NOMO-1 (cell line): ENCODE results near the gene KCNE4.

Experiments
- DNase-seq, 2 experiments: peaks; one replicate each; lab custom pipeline; 2025; ENCODE audit not compliant: unreplicated experiment in 2 of 2; lab: John Stamatoyannopoulos, UW

The KCNE4 gene

DNA sequence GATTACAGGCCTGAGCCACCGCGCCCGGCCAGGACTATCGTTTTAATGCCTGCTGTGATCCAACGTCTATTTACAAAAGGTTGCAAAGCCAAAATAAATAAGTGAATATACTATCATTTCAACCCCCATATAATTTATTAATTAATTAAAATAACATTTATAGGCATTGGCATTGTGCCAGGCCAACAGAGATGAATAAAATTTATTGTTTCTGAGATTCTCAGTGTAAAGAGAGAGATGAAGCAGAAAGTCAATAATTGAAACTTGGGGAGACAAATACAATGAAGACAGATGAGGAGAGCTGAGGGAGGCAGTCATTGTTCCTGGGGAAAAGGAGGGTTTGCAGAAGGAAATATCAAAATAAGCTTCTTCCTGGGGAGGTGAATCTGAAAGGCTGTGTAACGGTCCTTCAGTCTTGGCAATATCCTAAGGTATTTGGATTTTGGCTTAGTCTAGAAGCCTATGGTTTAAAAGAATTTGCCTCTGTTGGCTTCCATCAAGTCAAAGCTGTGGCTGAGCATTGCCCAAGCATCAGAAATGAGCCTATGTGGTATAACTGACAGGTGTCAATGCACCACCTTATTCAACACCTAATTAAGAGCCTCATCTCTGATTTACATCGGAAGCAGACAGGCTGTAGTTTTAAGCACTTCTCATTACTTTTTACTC lies 31.5 kb downstream of the KCNE4 start:
- DNase-seq: no peak

DNA sequence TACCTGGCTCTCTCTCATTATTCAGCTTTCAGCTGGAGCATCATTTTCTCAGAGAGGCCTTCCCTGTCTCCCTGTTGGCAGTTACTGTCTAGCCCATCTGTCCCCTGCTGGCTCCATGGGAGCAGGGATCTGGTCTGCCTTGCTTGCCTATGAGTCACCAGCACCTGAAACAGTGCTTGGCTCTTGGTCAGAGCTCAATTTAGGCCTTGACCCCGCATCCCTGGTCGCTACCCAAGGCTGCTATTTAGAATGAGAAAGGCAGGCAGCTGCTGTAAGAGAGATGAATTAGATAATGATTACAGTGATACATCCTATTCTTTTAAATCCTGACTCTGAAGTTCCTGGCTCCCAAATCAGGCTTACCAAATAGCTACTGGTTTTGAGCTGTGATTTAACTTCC lies 32.9 kb downstream of the KCNE4 start:
- DNase-seq: no peak

DNA sequence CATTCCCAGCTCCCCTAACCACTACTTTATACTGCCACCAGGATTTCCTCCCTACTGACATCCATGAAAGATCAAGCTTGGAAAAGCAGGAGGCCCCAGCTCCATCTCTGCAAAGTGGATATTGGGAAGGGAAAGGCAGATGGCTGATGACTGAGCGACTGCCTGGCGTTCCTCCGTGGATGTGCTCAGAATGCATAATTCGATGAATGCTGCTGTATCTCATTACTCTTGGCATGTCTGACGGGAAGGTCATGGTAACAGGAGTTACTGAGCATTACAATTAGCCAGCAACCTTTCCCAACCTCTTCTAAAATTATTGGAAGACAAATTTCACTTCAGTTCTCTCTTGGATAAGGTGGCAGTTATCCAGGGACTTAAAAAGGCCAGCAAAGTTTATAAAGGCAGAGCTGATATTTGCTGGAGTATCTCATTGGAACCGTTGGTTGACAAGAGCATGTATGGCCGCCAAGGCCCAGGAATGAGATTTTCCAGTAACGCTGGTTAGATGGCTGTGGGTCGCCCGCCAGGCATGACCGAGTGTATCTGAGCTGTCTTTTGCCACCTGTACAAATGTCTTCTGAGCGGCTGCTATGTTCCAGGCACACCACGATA lies 34.5 kb downstream of the KCNE4 start:
- no peak for DNase-seq

DNA sequence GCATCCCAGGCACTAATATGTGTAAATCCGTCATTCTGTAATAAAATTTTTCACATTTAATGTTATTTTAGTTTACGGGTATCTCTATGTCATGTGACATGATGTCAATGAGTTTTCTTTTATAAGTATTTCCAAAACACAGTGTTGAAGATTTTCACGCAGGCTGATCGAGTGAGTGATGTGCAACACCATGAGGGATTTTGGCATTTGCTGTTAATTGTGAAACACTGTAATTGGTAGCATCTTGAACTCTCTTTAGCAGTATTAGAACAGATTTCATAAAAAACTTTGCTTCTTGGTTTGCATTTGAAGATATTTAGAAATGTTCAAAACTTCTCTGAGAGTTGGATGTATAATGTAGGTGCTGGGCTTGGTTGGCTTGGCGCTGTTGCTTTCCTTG lies 35.5 kb downstream of the KCNE4 start:
- no peak for DNase-seq

DNA sequence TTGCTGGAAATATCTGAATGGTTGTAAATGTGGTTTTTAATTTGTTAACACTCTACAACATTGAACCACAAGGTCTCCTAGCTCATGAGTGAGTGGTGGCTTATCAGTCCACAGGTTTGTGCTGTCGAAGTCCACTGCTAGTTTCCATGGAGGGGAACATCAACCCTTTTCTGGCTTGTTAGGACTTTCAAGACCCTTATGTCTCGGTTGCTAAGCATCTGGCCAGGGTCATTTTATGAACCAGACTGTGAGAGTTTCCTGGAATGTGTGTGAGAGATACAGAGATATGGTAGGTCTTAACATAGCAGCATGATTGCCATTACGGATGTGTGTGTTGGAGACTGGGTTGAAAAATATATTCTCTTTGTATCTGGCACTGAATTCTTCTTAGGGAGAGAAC lies 36.9 kb downstream of the KCNE4 start:
- no peak for DNase-seq

DNA sequence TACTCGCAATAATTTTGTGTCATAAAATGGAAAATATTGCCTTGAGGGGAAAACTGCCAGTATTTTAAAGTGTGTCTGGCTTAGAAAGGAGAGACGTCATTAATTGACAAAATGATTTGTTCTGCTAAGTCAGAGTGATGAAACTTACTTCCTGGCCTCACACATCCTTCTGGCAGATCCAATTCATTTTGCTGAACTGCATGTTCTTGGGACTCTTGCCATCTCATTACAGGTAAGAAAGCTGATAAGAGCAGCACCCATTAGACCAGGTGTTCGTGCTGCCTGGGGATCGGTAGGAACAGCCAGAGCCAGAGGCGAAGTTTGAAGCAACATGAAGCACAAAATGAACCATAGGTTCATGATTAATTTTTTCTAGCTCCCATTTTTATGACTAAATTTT lies 38.0 kb downstream of the KCNE4 start:
- DNase-seq: no peak

DNA sequence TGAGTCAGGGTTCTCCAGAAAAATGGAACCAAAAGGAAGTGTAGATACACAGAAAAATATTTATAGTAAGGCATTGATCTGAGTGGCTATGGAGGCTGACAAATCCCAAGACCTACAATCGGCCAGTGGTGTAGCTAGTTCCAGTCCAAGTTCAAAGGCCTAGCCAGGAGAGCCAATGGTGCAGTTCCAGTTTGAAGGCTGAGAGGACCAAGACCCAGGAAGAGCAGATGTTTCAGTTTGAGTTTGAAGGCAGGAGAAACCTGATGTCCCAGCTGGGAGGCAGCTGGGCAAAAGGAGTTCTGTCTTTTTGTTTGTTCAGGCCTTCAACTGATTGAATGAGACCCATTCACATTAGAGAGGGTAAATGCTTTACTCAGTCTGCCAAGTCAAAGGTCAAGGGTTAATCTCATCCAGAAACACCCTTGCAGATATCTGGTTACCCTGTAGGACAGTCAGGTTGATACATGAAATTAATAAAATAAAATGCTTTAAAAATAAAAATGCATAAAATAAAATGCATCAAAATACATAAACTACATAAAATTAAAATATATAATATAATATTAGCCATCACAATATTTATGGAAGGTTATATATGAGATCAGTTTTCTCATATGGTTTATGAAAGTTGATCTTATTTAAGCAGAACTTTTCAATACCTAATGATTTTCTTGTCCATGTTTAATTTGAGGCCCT lies 38.7 kb downstream of the KCNE4 start:
- DNase-seq: no peak

DNA sequence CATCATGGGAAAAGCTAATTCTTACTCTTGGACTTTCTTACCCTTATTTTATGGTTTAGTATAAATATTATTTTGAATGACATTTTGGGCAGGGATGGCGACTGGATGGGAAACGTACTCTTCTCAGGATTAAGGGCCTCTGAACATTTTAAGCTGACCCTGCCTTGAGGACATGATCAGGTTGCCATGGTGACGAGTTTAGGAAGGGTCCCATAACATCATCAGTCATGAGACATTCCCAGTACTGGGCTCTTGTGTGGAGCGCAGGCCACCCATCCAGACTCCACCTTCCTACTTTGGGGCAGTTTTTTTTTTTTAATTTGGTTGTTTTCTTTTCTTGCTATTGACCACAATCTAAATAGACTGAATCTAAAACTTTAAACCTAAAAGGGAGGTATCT lies 40.7 kb downstream of the KCNE4 start:
- DNase-seq: no peak

DNA sequence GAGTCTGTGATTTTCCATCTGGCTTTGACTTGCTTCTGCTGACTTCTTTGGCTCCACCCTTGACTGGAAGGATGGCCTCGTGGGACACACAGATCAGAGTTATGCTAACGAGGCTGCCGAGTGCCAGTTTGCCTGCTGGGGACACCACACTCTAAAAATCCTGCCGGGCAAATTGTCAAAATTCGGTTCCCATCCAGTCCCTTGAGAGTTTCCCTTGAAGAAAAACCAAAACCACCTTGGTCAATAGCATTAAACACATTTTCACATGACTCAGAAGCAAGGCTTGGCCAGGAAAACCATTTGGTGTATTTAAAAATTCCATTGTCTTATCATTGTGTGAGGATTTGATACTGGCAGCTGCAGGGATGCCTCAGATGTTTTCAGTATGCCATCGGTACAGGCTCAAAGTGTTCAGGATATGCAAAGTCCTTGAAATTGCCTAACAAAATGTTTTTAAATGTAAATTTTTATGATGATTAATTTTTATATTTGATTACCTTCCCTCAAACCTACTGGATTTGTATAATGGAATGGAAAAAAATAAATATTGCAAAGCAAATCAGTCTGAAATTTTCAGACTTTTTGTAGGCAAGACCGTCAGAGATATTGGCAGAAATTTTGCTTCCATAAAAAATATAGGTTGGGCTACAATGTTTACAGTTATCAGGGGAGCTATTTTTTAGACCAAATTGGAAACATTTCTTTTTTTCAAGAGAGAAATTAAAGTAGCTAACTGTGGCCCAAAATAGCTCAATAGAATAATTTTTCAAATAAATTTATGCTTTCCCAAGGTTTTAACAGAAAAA lies 41.6 kb downstream of the KCNE4 start:
- DNase-seq: no peak

DNA sequence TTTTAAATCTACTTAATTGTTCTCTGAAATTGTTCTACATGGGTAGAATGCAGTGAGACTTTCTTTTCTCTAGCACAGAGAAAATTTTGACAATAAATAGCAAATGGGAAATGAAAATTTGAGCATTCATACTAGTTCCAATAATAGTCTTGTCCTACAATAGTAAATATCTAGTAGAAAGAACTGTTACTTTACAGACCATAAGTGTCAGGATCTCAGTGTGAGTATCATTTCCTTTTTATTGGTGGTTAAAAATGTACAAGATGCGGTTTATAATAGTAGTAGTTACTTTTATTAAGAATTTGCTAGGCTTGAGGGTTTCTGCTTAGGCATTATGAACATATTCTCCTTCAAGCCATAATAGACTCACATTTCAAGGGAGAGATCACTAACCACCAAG lies 43.2 kb downstream of the KCNE4 start:
- DNase-seq: no peak

DNA sequence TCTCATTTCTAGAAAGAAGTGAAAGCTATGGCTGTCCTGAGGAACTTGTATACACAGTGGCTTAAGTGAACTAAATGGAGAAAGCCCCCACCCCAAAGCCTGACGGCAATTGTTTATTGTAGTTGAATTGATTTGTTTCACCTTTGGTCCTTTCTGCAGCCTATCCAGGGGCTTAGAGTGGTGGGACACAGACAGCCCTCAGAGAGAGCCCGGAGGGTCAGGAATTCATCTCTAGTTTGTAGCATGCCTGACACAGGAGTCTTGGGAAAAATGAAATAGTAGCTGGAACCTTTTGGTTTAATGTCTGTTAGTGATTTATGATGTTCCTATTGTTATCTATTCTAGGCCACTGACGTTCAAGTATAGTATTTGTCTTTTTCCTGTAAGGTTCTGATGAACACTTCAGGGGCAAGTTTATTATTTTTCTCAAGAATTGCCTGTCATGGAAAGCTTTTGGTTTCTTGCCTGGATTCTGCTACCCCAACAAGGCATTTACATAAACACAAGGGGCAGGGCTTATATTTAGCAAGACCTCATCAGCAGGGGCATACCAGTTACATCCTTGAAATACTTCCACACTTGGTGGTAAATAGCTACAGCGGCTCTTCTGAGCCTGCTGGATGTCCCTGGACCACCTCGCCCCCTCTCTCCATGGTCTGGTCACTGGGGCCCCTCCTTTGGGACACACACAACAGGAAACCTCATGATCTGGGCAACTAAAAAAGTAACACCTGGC lies 44.4 kb downstream of the KCNE4 start:
- no peak for DNase-seq

DNA sequence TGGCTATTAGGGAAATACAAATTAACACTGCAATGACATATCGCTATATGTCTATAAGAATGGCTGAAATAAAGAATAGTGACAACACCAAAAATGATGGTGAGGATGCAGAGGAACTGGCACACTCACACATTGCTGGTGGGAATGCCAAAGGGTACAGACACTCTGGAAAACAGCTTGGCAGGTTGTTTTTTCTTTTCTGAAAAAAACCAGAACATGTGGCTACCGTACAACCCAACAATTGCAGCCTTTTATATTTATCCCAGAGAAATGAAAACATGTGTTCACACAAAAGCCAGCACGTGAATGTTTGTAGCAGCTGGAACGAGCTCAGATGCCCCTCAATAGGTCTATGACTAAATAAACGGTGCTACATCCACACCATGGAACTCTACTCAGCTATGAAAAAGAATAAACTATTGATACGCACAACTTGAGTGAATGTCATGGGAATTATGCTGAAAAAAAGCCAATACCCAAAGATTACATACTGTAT lies 45.9 kb downstream of the KCNE4 start:
- DNase-seq: no peak

DNA sequence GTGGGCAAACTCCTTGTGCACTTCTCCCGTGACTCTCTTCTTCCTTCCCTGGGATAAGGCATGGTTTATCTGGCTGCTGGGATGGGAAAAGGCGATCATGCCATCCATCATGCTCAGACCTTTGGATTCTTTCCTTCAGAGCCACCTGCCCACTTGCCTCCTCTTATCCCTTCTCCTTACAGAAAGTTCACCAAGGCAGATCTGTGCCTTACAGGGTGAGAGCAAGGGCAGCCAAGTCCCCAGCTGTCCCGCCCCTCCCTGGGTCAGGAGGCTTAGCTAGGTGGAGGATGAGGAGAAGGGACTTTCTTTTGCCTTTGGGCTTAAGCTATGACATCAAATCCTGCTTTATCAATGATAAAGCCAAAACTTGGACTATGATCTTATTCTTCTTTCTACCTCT lies 47.6 kb downstream of the KCNE4 start:
- no peak for DNase-seq

DNA sequence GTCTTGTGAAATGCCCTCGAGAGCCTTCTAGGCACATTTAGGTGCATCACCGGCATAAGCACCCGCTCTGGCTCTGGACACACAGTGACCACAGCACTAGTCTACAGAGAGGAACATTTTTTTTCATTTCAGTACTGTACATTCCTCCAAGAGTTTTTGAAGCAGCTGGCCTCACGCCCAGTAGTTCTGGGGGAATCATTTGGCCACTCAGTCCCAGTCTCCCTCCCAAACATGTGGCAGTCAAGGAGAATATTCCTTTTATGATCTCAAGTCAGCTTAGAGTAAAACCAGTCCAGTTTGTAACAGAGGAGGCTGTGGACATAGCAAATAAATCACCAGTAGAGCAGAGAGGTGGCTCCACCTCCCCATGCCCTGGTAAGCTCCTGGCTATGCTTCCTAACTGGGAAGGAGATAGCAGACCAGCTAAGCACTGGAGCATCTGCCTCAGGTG lies 48.1 kb downstream of the KCNE4 start:
- no peak for DNase-seq

DNA sequence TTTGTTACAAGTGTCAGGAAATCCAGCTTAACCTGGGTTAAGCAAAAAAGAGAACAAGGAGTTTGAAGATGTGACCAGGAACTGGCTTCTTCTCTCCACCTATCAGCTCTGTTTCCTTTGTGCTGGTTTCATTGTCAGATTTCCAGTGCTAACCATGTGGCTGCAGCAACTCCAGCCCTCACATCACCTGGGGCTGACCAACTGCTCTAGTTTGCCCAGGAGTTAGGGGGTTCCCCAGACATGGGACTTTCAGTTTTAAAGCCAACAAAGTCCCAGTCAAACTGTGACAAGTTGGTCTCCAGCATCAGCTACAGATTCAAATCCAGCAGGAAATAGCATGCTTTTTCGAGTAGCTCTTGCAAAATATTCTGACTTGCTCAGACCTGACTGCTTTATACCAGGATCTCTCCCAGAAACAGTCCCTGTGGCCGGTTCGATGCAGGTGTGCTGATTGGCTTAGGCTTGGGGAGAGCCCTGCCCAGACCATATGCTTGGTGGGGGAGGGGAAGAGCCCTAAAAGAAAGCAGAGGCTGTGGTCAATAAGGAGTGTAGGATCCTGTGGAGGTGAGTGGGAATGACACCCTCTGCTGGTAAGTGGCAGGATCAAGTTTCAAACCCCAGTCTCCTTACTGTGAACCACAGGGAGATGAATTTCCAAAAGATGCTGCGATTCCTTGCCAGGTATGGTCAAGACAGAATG lies 49.5 kb downstream of the KCNE4 start:
- DNase-seq: no peak

DNA sequence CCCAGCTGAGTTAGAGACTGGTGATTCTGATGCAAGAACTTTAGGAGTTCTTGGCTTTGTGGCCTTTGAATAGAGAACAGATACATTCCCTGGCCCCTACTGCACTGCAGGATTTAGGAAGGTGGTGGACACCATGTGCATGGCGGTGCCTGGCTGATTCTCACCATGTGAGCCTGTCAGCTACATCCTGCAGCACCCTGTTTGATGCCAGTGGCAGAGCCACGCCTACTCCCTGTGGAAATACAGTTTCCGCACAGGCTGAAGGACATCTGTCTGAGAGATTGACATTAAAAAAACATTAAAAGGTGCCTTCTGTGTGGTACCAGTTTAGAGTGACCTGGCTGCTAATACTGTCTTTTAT lies 50.0 kb downstream of the KCNE4 start:
- DNase-seq: no peak

DNA sequence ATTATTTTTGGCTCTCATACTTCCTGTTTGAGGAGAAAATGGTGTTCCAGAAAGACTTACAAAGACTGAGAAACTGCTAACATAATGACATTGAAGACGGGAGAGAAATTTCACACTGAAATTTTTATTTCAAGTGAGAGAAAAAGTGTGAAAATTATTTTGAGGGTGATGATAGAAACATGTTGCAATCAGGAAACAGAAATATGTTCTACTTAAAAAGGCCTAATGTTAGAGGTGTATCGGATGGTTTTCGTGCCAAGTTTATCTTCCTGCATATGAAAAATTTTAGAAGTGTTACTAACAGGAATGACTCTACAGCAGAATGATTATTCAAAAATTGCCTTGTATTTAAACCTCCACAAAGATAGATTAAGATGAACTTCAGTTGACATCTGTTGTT lies 50.5 kb downstream of the KCNE4 start:
- DNase-seq: no peak

DNA sequence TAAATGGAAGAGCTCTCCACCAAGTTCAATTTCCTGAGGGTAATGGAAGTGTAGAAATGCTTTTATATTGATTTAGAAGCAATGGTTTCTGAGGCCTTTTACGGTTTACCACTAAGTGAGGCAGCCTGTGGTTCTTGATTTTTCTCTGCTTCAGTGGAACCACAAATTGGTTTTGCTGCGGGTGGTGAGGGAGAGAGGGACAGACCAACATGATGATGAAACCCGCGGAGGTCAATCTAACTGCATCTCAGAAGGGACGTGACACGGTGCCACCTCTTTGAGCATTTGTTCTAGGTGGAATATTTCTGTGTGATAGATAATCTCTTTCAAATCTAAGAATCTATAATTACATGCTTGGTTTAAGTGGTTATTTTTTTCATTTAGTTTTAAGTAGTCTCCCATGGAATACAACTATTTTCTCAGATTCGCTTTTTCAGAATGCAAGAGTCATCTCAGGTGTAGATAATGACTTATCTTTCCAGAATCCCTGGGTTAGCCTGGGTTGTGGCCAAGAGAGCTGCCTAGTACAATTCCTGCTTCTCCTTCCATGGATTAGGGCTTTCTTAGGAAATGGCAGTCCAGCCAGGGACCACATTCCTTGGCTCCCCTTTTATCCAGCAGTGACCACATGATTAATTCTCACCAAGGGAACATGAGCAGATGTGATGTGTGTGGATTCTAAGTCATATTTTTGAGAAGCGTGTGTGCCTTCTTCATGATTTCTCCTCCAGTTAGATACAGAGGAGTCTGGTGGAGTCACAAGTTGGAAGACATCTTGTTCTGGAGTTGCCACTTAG lies 52.5 kb downstream of the KCNE4 start:
- peak; percentile 47 to 48 for DNase-seq
